NCI-H345 (cell line): ENCODE results near the gene ADH7.
A peak's percentile ranks its signal among the peaks of the same experiment; 100 is the strongest.
"Not testable (repeated sequence)": the region's sequence is repeated elsewhere in the genome, so short reads cannot be mapped to it uniquely, and the experiment has no call there.

ENCODE experiments used
- DNase-seq: peaks from one replicate; lab custom pipeline; 2025; lab: John Stamatoyannopoulos, UW

The ADH7 gene

DNA sequence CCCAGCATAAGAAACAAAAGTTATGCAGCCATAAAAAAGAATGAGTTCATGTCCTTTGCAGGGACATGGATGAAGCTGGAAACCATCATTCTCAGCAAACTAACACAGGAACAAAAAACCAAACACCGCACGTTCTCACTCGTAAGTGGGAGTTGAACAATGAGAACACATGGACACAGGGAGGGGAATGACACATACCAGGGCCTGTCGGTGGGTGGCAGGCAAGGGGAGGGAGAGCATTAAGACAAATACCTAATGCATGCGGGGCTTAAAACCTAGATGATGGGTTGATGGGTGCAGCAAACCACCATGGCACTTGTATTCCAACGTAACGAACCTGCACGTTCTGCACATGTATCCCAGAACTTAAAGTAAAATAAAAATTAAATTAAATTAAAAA, 19.4 kb downstream of the ADH7 start:
- not testable (repeated sequence) for DNase-seq

DNA sequence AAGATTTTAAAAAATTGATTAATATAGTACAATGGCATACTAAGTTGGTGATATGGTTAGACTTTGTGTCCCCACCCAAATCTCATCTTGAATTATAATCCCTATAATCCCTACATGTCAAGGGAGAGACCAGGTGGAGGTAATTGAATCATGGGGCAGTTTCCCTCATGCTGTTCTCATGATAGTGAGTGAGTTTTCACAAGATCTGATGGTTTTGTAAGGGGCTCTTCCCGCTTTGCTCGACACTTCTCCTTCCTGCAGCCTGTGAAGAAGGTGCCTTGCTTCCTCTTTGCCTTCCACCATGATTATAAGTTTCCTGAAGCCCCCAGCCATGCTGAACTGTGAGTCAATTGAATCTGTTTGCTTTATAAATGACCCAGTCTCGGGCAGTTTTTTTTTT, 20.2 kb downstream of the ADH7 start:
- DNase-seq: not testable (repeated sequence)

- no peak for DNase-seq
Measured at GRCh38 chr4:99414401-99414800, 20.7 kb downstream of the ADH7 start.

- DNase-seq: no peak
Measured at GRCh38 chr4:99413140-99413539, 22.0 kb downstream of the ADH7 start.

DNA sequence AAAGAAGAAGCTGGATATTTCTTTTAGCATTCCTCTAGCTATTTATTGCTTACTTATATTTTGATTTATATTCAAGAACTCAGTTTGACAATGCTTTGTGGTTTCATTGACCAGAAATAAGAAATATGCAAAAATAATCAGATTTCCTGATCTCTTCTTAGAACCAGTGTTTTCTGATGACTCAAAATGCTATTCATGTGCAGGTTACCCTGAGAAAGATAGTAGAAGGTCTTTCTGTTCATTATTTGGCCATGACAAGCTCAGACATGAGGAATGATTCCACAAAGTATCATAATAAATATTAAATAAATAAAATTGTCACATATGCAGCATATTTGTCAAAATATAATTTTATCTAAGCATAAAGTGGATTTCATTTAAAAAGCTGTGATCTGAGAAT, 24.1 kb downstream of the ADH7 start:
- DNase-seq: no peak

DNA sequence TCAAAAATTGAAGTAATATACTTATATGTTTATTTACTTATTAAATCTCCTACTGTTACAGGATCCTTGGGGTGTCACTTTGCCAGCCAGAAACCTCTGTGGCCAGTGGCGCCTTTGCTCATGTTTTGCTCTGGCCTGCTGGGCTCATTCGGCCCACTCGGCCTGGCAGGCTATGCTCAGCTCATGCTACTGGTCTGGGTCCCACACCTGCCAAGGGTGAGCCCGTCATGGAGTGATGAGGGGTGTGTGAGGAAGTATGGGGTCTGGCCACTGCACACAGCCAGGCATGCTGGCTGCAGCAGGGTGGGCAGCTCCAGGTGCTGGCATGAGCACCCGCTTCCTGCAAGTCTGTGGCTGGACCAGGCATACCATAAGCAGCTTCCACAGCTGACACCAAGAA, 25.1 kb downstream of the ADH7 start:
- DNase-seq: no peak

DNA sequence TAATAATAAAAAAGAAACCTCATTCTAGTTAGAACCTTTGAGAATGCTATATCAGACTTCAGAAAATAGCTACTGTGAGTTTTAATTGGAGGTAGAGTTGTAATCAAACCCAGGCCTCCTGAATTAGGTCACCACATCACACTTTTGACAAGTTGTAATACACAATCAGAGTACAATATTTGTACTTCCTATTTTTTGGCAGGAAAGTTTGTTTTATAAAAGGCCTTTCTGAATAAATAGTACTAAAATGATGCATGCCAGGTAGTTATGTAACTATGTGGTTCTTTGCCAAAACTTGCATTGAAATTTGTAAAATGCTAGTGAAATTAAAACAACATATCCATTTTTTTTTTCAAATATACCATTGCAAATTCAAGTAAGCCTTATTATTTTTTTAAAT, 26.8 kb downstream of the ADH7 start:
- no peak for DNase-seq

GRCh38 chr4:99405433-99406115, 29.6 kb downstream of the ADH7 start:
- DNase-seq: peak; percentile 57

DNA sequence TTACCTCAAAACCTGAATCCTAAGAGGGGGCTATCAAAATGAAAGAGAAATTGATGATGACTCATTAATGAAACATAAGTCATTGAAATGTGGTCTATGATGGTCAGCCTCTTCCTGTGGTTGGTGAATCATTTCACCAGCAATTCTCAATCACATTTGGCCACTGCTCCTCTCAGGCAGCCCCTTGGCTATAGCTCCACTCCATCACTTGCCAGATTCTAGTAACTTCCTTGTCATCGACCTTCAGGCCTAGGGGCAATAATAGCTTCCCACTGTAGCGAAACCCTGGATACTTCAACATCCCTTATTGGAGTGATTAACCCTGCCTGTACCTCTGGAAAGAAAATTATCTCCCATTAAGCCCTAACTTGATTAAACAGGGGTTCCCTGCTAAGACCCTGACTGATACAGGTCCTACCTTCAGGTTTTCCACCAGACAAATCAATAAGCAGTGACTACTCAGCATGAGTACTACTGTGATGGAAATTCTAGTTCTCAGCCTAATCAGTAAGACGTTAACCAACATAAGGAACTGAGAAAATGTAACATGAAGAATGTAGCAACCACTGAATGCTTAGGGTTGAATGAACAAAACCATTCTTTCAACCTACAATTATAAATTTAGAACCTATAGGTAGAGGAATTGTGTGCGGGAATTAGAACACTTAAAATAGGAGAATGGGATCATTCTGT, 30.4 kb downstream of the ADH7 start:
- DNase-seq: no peak

DNA sequence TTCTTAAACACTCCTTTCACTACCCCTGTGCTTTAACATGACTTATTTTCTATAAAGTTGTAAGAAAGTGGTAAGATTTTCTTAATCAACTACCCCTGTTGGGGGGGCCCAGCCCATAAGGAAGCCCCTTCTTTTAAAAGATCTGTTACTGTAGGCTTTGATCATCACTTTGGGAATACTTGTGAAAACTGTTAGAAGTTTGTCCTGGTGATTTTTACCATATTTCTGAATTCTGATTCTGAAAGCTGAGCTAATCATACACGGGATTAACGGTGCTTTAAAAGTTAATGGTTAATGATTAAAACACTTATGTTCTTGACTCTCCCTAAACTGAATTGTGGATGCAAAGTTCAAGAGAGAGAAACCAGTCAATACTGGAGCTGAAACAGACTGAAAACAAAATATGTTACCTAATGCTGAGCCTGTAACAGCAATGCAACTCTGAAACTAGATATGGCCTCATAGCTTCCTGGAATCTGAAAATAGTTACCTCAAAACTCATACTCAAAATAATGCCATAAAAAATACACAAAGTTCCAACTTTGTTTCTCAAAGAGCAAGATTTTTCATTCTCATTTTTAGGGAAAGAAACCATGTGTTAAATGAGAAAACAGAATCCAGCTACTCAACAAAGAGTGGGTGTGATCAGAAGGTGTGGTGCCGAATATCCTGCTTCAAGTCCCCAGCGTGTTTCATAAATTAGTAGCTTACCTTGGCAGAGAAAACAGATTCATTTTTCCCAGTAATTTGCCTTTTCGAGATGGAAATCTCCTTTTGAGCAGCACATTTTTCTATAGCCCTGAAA, 31.6 kb downstream of the ADH7 start:
- DNase-seq: no peak

DNA sequence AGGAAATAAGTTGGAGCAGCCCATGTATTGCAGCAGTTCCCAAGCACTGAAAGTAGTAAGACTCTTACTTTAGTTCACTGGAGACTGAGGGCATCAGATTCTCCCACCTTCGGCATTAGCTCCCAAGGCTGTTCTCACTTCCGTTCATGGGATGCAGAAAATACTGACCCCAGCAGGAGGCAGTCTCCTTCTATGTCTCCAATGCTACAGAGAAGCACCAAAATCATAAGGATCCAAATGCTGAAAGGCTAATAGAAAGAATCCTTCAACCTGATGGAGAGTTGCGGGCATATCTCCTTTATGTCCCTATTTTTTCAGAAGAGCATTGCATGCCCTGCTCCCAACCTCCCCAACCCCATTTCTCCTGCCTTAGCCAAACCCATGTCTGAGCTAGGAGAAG, 32.4 kb downstream of the ADH7 start:
- DNase-seq: no peak

GRCh38 chr4:99400831-99401230, 34.3 kb downstream of the ADH7 start:
- no peak for DNase-seq

- no peak for DNase-seq
Measured at GRCh38 chr4:99399017-99399416, 36.1 kb downstream of the ADH7 start.

DNA sequence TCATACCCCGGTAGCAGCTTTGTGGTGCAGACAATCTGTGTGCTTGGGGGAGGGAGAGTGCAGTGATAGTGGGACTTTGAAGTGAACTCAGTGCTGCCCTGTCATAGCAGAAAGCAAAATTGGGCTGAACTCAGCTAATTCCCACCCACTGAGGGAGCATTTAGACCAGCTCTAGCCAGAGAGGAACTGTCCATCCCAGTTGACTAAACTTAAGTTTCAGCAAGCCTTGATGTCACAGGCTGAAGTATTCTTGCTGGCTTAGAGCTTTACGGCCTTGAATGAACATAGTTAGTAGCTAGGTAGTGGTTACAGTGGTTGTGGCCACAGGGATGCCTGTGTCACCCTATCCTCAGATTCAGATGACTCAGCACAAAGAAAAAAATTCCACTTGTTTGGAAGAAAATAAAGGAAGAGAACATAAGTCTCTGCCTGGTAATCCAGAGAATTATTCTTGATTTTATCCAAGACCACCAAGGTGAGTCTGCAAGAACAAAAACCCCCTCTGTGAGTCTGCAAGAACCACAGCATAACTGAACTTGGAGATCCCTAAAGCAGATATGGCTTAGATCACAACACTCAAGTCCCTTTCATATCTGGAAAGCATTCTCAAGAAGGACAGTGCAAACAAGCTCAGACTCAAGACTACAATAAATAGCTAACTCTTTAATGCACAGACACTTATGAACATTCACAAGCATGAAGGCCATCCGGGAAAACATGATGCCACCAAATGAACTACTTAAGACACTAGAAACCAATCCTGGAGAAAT, 39.4 kb downstream of the ADH7 start:
- DNase-seq: no peak

DNA sequence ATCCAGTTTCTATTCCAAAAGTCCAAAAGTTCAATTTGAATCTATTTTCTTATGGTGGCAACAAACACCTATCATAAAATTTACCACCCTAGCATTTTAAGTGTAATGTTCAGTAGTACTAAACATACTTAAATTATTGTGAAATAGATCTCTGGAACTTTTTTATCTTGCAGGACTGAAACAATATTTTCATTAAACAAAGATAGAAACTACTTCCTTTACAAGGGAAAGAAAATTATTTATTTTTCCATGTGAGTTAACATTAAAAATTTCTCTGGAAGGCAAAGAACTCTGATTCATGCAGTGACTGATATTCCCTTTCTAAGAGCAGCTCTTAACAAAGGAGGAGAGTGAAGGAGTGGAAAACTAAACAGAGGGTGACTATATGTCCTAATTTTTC, 40.2 kb downstream of the ADH7 start:
- no peak for DNase-seq

DNA sequence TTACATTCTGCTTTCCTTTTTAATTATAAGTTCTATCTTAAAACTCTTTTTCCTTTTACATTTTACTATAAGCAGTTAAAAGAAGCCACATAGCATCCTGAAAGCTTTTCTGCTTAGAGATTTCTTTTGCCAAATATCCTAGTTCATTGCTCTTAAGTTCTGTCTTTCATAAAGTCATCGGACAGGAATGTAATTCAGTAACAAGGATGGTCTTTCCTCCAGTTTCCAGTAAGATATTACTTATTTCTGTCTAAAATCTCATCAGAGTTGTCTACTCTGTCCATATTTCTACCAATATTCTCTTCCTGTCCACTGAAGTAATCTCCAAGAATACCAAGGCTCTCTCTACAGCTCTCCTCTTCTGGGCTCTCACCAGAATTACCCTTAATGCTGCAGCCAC, 45.1 kb downstream of the ADH7 start:
- DNase-seq: no peak

DNA sequence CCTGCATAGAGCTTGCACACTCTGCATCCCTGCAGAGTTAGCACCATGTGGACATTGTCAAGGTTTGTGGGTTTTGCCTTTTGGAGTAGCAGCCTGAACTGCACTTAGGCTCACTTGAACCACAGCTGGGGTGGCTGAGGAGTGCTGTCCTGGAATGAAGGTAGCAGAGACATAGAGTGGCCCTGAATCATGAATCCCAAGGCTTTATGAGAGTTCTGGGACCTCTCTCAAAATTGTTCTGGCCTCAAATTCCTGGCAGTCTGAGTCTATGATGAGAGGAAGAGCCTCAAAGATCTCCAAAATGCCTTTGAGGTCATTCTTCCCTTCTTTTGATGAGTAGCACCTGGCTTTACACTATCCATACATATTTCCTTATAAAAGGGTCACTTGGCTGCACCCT, 45.5 kb downstream of the ADH7 start:
- DNase-seq: no peak

DNA sequence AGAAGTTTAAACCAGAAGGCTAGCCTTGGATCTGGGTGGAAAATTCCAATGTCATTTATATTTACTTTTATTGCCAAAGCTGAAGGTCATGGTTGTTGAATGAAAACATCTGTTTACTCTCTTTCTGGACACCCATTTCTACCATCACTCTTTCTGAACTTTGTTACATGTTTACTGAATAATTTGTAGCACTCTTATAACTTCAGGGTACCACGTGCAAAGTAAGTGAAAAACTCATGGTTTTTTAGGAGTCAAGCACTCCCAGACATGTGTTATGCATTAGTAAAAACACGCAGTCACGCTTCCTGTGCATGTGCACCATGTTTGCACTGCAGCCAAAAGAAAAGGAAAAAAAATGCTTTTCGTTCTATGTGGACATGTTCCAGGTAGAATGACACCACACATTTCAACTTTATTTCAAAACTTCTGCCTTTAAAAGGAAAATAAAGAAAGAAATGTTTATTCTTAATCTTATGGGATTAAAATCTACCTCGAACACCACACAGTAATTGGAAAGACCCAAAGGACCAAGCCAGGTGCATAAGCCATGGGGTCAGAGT, 51.2 kb downstream of the ADH7 start:
- DNase-seq: no peak

- DNase-seq: no peak
Measured at GRCh38 chr4:99383399-99383798, 51.7 kb downstream of the ADH7 start.

GRCh38 chr4:99382745-99383360, 52.3 kb downstream of the ADH7 start:
- DNase-seq: no peak

DNA sequence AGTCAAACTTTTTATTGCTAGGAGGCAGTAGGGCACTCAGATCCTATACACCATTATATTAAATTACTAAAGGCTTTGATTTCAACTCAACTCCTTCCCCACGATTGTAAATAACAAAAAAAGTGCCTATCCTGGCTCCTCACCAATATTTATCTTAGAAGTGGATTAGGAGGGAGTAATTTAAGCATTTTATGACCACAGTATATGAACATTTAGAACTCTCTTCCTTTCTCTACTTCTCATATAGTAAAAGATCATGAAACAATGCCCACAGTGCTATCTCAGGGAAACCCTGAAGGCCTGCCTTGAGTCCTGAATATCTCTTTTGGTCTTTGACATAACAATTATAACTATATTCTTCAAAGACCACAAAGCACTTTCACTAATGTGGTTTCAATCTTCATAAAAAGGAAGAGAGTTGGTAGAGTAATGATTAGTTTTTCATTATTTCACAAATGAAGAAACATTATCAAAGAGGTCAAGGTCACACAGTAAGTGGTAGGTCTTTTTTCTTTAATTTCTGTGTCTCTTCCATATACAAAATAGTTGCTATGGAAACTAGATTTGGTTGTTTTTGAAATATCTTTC, 53.5 kb downstream of the ADH7 start:
- DNase-seq: no peak
